Upper lobe of left lung (tissue), 4 donors: ENCODE data around the gene COG3.

ENCODE experiments used
- CTCF ChIP-seq, 6 experiments: fragments of 450-650 bp in 4 of 6; fragments of 200-600 bp in 2 of 6; sonication (generic) in 2 of 6; IDR thresholded peaks; one replicate each; pipeline ENCODE4 v1.5.1; 2016 to 2019; ENCODE audit warnings: antibody characterized with exemption in 6 of 6
- POLR2A ChIP-seq, 4 donors: fragments of 450-650 bp; IDR thresholded peaks; one replicate each; pipeline ENCODE4 v1.5.1; 2016 to 2017; ENCODE audit warnings: antibody characterized with exemption in 4 of 4, mild to moderate bottlenecking in 2 of 4
- POLR2AphosphoS5 ChIP-seq, 2 donors: sonication (generic); formaldehyde crosslinking; IDR thresholded peaks; one replicate each; pipeline ENCODE4 v1.5.1; 2017; ENCODE audit warnings: antibody characterized with exemption in 2 of 2

DNA sequence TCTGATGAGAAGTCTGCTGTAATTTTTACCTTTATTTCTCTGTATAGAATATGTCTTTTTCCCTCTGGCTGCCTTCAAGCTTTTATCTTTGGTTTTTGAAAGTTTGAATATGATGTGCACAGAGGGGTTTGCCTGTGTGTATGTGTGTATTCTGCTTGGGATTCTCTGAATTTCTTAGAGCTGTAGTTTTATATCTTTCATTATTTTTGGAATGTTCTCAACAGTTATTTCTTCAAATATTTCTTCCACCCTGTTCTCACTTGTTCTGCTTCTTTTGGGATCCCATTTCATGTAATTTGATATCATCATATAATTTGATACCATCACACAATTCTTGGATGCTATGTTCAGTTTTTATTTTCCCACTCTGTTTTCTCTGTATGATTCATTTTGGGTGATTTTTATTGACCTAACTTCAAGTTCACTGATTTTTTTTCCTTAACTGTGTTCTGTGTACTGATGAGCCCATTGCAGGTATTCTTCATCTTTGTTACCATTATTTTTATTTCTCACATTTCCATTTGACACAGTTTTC is 7.5 kb downstream of the COG3 start:
- no peak for TF ChIP-seq CTCF (IDR thresholded peaks at IDR 0.05)
- no peak for TF ChIP-seq POLR2AphosphoS5 (IDR thresholded peaks at IDR 0.05)
- no peak for TF ChIP-seq POLR2A (IDR thresholded peaks at IDR 0.05)
